Kasumi-1 (cell line): Measurements from ENCODE around the gene KDM4C.
A peak's percentile ranks its signal among the peaks of the same experiment; 100 is the strongest.
"Not testable (repeated sequence)": the region's sequence is repeated elsewhere in the genome, so short reads cannot be mapped to it uniquely, and the experiment has no call there.

Experiments used
- DNase-seq, 2 experiments: peaks; one replicate each; lab custom pipeline; 2025; lab: John Stamatoyannopoulos, UW

The KDM4C gene

GRCh38 chr9:6807669-6808068 is 49.9 kb downstream of the KDM4C start:
- DNase-seq: not testable (repeated sequence)

GRCh38 chr9:6811436-6811835 is 53.7 kb downstream of the KDM4C start:
- no peak for DNase-seq

GRCh38 chr9:6816581-6816980 is 58.8 kb downstream of the KDM4C start:
- DNase-seq: no peak

GRCh38 chr9:6818292-6818922 is 60.6 kb downstream of the KDM4C start:
- DNase-seq: no peak

GRCh38 chr9:6819112-6819511 is 61.3 kb downstream of the KDM4C start:
- no peak for DNase-seq

- no peak for DNase-seq
Observed at GRCh38 chr9:6819529-6819928, 61.8 kb downstream of the KDM4C start.

GRCh38 chr9:6822696-6823095 is 64.9 kb downstream of the KDM4C start:
- no peak for DNase-seq

- DNase-seq: peak; percentile 26 to 37
Observed at GRCh38 chr9:6827439-6828145, 69.8 kb downstream of the KDM4C start.

- DNase-seq: no peak
Observed at GRCh38 chr9:6829027-6829426, 71.3 kb downstream of the KDM4C start.

GRCh38 chr9:6829536-6829935 is 71.8 kb downstream of the KDM4C start:
- DNase-seq: no peak

GRCh38 chr9:6833518-6834192 is 75.9 kb downstream of the KDM4C start:
- DNase-seq: no peak

- no peak for DNase-seq
Observed at GRCh38 chr9:6834306-6834705, 76.5 kb downstream of the KDM4C start.

GRCh38 chr9:6838158-6838557 is 80.4 kb downstream of the KDM4C start:
- no peak for DNase-seq

- DNase-seq: no peak
Observed at GRCh38 chr9:6842584-6842947, 84.8 kb downstream of the KDM4C start.

GRCh38 chr9:6843742-6844141 is 86.0 kb downstream of the KDM4C start:
- DNase-seq: no peak

- no peak for DNase-seq
Observed at GRCh38 chr9:6844267-6844666, 86.5 kb downstream of the KDM4C start.

GRCh38 chr9:6845128-6845826 is 87.5 kb downstream of the KDM4C start:
- DNase-seq: no peak

- no peak for DNase-seq
Observed at GRCh38 chr9:6845880-6846279, 88.1 kb downstream of the KDM4C start.

GRCh38 chr9:6852243-6852963 is 94.6 kb downstream of the KDM4C start:
- DNase-seq: no peak

- DNase-seq: no peak
Observed at GRCh38 chr9:6855860-6856259, 98.1 kb downstream of the KDM4C start.

GRCh38 chr9:6864102-6864501 is 106.3 kb downstream of the KDM4C start:
- DNase-seq: no peak
